ENCODE measurements around the gene MCF2L2.

- TF ChIP-seq POLR2A (IDR thresholded peaks at IDR 0.05), result no peak
- TF ChIP-seq POLR2AphosphoS5 (IDR thresholded peaks at IDR 0.05; ENCODE audit: insufficient read depth in 1 of 2, low read depth in 1 of 2), result no peak
- TF ChIP-seq CTCF (IDR thresholded peaks at IDR 0.05), result no peak
Measured at GRCh38 chr3:183260167-183260904, 168.1 kb downstream of the MCF2L2 start.

Measured in vagina (tissue), 2 donors.